ENCODE measurements around the gene TLCD1.
"Not testable (repeated sequence)": the region's sequence is repeated elsewhere in the genome, so short reads cannot be mapped to it uniquely, and the experiment has no call there.

The TLCD1 gene

DNA sequence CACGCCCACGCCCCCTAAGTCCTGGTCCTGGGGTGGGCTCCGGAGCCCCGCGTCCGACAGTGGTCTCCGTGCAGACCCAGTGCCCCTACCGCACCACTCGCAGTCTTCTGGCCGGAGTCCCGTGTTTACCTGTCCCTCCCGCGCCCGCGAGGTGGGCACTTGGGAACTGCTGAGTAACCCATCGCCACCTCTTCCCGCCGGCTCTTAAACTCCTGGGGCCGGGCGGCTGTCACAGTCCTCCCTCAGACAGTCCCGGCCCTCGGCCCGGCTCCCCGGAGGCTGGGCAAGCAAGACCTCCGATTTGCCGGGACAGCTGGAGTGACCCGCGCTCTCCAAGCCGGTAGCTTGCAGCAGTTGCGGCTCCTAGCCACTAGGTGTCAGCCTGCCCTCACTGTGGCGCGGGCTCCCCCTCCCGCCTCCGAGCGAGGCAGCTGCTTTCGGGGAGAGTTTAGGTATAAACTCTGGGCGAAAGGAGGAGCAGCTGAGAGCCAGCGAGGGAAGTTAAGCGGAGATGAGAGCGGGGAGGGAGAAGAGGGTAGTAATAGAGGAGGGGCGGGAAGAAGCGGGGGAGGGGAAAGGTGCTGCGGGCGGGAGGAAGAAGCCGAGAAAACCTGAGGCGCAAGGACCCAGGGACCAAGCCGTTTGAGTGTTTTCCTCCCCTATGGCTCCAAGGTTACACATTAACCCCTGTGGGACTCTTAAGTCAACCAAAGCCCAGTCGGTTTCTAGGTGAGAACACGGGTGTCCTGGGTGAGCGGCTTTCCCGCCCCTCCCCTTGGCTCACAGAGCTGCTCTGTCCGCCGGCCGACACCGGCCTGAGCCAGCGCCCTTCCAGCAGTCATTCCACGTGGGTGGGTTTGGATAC is 826 bp upstream of the TLCD1 start:
- peak; percentile 93 for DNase-seq

DNA sequence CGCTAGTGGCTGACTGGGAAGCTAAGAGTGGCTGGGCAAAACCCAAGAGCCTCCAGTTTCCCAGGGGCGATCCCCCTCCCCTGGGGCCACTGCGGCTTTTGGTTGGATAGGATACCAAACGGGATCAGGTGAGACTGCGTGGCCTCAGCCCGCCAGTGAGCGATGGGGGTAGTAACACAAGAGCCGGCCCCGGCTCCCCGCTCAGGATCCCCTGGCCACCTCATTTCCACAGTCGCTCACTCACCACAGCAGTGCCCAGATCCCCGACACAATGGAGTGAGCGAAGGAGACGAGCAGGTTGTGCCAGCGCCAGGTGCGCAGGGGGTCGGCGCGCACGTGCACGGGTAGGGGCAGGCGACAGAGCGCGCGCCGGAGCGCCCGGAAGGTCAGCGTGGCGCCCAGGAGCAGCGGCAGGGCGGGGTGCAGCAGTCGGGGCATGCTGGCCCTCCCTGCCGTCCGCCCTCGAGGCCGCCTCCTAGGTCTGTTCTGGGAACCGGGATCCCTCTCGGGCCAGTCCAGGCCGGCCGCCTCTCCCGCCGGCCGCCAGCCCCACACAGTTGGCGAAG is 290 bp downstream of the TLCD1 start:
- DNase-seq = peak; percentile 42

DNA sequence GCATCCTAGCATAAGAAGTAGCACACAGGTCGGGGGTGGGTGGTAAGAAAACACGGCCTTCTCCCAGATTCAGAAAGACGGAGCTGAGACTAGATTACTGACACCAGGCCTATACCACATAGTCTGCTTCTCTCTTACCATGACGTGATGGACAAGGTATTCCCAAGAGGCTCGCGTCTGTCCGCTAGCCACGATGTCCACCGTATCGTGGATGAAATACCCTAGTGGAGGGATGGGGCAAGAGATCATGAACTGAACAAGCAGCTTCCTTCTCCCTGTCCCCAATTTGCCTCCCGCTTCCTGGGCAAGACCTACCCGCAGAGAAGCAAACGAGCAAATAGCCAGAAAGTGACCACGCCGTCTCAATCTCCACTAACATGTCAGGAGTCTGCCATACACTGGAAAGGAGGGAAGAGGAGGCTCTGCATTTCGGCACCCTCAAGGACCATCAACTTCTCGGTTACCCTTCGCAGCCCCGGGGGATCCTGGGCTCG is 820 bp downstream of the TLCD1 start:
- peak; percentile 52 for DNase-seq

DNA sequence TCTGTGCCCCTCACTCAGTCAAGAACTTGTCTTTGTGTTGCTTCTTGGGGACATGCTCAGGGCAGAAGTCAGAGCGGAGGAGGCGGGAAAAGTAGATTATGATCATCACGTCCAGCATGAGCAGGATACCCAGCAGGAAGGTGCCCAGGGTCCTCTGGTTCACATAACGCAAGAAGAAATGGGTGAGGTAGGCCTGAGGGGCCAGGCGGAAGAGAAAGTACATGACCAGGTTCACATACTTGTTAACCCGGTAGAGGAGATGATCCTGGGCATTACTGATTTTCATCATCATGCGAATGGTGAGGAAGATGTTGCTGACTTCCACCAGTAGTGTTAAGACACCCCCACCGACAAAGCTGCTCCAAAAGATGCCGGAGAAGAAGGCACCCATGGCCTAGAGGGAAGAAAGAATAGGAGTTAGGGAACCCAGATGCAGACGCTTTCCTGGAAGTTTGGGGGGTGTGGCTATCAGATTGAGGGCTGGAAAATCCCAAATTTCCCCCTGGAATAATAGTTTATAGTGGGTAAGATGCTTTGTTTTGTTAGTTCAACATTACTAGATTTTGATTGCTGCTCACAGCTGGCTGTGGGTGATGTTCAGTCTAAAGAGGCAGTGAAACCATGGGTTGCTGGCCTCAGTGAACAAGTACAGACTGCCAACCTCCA is 1.4 kb downstream of the TLCD1 start:
- no peak for DNase-seq

DNA sequence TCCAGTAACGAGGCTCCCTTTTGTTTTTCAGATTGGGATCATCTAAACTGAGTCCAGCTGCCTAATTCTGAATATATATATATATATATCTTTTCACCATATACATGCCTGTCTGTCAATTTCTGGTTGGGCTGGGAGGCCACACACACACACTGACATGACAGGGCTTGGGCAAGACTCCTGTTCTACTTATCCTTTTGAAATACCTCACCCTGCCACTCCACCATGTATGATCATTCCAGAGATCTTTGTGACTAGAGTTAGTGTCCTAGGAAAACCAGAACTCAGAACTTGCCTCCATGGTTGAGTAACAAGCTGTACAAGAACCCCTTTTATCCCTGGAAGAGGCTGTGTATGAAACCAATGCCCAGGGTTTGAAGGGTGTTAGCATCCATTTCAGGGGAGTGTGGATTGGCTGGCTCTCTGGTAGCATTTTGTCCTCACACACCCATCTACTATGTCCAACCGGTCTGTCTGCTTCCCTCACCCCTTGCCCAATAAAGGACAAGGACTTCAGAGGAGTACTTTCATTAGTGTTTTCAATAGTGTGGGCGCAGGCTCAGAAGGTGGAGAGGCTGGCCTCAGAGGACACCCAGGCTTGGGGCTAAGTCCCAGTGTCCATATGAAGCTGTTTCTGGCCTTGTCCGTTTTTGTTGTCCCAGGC is 2.1 kb downstream of the TLCD1 start:
- not testable (repeated sequence) for DNase-seq

DNA sequence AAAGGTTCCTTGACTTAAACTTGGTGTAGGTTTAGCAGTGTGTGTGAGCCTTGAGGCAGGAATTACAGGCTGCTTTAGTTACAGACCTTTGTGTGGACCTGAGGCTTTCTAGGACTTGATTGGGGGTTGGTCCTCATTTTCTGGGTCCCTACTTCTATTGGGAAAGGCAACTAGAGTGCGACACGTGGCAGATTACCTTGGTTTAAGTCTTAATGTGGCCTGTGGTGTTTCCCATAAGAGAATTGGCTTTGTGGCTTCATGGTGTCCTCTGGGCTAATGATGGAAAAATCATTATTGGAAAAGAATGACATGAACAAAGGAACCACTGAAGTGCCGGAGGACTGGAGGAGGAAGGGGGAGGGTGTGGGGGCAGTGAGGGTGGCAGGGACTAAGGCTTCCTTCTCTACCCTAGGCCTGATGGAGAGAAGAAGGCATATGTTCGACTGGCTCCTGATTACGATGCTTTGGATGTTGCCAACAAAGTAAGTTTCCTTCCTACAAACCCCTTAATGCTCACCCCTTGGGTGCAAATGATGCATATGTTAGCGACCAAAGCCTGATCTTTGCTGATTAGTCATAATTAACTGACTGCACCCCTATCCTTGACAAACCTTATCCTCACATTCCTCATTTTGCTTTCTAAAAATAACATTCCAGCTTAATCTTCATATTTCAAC is 2.7 kb downstream of the TLCD1 start:
- DNase-seq = no peak

DNA sequence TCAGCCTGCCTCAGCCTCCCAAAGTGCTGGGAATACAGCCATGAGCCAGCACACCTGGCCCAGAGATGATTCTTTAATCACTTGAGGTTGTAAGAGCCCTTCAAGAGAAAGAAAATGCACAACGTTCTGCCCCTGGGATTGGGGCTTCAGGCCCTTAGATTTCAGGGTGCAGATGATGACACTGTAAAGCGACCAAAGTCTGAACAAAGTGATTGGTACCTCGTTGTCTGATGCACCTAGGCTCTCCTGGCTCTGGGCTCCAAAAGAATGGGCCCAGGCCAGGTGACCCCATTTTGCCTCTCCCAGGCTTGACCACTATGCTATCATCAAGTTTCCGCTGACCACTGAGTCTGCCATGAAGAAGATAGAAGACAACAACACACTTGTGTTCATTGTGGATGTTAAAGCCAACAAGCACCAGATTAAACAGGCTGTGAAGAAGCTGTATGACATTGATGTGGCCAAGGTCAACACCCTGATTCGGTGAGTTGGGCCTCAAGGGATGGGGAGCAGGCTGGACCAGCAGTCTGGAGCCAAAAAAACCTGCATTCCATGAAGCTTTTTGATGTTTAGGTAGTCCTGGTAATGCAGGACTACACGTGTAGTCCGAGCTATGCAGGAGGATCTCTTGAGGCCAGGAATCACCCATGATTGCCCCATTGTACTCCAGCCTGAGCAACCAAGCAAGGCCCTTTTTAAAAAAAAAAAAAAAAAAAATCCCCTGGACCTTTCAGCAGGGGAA is 3.4 kb downstream of the TLCD1 start:
- no peak for DNase-seq

DNA sequence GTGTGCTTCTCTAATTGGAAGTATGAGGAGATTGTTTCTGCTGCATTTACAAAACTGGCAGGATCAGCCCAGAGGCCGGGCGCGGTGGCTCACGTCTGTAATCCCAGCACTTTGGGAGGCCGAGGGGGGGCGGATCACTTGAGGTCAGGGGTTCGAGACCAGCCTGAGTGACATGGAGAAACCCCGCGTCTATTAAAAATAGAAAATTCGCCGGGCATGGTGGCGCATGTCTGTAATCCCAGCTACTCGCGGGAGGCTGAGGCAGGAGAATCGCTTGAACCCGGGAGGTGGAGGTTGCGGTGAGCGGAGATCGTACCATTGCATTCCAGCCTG is 5.1 kb downstream of the TLCD1 start:
- not testable (repeated sequence) for DNase-seq

DNA sequence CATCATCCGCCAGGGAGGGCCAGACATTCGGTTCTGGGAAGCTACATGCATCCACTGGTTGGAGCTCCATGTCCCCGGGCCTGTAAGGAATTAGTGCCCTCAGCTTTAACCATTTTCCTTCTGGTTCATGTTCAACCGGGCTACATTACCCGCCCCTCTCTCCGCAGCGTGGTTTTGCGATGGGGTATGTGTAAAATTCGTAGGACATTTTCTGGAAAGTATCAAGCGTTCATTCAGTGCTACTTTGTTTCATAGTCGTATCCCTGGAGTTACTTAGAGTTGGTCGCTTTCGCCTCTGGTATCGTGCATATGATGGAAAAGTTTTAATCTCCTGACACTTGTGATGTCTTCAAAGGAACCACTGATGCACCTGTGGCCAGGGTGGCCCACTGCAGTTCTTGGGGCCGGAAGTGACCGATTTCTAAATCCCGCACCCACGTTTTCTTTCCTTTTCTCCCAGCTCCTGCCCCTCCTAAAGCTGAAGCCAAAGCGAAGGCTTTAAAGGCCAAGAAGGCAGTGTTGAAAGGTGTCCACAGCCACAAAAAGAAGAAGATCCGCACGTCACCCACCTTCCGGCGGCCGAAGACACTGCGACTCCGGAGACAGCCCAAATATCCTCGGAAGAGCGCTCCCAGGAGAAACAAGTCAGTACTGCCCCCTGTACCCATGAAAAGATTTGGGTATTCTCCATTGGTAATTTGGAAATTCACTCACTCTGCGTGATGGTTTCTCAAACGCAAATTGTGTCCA is 5.6 kb downstream of the TLCD1 start:
- no peak for DNase-seq

DNA sequence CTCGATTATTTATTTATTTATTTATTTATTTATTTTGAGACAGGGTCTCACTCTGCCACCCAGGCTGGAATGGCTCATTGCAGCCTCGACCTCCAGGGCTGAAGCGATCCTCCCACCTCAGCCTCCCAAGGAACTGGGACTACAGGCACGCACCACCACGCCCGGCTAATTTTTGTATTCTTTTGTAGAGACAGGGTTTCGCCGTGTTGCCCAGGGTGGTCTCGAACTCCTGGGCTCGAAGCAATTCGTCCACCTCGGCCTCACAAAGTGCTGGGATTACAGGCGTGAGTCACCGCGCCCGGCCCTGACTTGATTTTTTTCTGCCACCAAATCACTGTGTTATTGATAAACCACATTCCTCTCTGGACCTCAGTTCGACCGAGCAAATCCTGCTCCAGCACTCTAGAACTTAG is 7.0 kb downstream of the TLCD1 start:
- no peak for DNase-seq

DNA sequence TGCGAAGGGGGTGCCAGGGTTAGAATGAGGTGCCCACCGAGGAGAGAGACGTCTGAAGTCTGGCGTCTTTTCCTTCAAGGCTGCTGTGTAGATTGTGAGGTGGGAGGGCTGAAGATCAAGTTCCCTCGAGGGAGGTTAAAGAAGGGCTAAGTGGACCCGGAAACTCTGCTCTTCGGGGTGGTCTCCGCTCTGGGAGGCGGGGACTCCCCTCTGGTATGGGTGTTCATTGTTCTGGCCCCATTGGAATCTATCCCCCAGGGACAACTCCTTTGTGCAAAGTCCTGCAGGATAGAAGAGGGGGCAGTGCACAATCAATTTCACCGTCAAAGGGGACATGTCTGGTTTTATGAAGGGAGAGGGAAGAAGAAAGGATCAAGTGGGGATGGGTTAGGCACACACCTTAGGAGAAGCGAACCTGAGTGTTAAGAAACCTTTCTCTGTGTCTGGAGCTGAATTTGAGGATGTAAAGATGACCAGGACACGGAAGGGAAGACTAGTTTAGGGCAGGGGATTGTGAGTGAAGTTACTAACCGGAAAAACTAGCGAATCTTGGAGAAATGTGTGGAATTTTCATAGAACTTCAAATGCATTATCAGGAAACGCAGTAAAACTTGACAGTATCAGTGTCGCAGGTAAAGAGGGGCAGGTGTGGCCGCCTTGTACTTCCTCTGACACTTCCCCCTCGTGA is 7.6 kb downstream of the TLCD1 start:
- peak; percentile 69 for DNase-seq

DNA sequence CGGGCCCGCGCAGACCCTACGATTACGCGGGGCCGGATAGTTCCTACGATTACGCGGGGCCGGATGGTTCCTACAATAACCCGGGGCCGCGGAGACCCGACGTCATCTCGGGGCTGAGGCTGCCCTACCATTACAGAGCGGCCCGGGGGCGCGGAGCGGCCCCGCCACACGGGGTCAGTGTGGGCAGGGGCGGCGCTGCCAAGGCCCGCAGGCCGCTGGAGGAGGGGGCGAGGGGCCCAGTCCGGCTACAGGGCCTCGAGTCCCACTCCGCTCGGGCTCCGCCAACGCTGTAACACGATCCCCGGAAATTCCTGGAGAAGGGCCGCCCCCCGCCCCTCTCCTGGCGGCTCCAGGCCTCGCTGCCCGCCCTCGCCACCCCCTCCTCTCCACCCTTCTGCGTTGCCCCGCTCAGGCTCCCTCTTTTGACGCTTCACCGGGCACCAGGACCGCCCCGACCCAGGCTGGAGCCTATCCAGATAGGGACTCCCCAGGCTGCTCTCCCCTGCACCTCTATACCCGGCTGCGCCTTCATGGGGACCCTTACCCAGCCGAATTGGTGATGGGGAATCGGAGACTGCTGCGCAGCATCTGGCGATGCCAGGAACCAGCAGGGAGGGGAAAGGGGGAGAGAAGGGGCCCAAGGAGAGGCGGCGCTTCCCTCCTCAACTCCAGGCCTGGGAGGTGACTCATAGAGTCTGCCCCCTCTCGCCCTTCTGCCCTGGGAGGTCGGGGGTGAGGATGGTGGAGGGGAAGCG is 8.3 kb downstream of the TLCD1 start, which contains the start of gene RAB34:
TSS of gene RAB34 (minus strand) at position 291 of the 755 bp plus-strand sequence. CDS start 602 bp downstream, outside the sequence.
- peak; percentile 91 for DNase-seq

DNA sequence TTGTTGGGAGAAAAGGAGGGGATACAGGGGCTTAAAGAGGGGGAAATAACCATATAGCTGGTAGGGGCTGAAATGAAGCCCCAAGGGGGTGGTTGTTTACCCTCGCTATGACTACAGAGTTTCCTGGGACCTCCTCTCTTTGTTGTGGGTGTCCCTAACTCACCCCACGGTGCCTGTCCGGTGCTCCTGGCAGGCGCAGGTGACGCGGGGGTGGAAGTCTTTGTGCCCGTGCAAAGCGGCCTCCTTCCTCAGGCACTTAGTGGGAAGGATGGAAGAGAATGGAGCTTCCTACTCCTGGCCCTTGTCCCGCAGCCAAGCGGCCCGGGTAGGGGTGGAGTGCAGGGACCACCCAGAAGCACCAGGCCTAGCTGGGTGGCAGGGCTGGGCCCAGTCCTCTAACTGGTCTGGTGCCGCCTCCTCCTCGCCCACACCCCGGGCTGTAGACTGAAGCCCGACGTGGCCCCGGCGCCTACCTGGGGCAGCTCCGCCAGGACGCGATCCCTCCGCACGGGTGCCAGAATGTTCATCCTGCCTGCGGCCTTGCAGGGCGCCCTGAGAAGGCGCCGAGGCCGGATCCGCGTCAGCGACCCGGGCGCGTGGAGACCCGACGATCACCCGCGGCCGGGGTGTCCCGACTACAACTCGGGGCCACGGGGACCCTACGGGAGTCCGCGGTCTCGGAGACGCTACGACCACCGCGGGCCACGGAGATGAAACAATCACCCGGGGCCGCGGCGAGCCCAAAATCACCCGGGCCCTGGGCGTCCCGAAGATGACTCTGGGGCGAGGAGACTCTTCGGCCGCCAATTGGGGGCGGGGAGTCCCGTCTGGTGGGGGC is 9.1 kb downstream of the TLCD1 start:
- peak; percentile 37 for DNase-seq

DNA sequence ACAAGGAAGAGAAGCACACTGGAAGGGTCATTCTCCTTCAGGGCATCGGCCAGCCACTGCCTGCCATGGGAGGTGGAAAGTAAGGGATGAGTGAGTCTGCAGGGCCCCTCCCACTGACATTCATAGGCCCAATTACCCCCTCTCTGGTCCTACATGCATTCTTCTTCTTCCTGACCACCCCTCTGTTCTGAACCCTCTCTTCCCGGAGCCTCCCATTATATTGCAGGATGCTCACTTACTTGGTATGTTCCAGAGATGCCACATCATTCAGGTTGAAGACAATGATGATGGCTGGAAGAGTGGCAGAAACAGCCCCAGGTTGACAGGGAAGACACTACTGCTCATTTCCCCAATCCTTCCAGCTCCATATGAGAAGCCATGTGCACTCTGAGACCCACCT is 10.8 kb downstream of the TLCD1 start:
- DNase-seq = no peak

DNA sequence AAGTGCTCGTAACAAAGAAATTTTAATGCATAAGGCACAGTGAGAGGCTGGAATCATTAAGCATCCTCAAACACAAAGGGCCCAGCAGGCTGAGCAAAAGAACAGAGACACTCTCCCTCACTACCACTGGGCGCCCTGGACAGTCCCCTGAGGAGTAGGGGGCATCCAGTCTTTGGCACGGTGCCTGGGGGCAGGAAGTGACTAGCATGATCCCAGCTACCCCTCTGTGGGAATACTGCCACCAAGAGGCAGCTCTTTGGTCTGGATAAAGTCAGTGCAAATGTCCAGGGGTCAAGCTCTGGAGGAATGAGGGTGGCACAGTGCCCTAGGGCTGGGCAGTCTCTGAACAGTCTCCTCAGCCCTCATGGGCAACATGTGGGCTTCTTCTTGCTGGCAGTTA is 11.8 kb downstream of the TLCD1 start:
- DNase-seq = no peak

DNA sequence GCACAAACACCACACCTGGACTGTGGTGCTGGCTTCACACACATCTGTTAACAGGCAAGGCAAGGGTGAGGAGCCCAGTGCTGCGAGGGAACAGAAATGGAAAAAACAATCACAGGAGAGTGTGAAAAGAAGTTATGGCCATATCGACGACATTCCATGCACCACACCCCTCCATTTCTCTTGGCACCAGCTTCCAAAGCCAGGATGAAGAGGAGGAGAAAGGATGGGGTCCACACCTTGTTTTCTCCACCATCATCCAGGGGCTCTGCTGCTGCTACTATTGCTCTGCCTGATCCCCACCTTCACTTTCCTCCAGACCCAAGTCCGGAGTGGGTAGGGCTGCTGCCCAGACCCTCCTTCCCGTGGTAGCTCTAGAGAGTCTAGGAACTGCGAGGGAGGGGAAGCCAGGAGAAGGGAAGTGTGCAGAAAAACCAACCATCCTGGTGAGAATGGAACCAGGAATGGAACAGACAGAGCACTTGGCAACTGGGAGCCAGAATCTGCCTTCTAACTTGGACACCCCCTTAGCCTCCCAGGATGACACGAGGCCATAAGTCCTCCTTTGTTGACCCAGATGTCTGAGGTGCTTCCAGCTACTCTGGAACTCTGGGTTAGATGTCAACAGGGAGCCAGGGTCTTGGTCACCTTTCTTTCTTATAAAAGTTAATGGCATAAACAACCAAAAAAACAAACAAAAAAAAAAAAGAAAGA is 13.2 kb downstream of the TLCD1 start:
- no peak for DNase-seq

DNA sequence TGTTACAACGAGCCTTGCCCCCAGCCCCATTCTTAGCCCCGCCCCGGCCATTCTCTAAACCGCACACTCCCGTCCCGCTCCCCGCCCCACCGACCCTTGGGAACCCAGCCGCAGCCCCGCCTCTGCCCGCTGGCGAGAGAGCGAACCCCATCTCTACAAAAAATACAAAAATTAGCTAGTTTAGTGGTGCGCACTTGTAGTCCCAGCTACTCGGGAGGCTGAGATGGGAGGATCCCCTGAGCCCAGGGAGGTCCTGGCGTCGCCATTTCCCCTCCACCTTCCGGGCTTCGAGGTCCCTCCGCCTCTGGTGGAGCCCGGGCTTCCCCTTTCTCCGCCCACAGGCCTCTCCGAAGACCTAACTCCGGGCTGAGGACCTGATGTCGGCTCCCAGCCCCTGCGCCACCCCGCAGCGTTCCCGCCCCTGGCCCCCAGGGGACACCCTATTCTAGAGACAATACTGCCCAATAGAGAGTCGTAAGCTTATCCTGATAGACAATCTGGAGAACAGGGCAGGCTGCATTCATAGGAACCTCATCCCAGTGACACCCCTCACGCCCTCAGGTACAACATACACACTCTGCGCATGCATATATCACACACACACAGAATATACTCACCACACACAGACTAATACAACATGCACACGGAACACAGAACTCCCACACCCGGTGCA is 13.9 kb downstream of the TLCD1 start:
- peak; percentile 28 for DNase-seq

DNA sequence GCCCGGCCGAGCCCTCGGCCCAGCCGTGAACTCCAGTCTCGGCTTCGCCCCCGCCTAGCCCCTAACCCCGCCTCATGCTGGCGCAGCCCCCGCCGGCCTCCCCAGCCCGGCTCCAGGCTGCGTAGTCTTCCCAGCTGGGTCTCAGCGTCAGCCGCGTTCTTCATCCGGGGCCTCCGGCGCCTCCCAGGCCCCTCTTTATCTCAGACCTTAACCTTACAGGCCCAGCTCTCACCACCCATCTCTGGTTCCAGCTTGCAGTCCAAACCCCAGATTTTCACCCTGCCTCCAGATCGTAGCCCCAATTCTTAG is 14.4 kb downstream of the TLCD1 start, which contains the start of gene PROCA1:
TSS of gene PROCA1 (minus strand) at position 166 of the 309 bp plus-strand sequence. CDS start 228 bp downstream, outside the sequence.
- DNase-seq = no peak

Data from fibroblast of upper back skin (primary cell).